ENCODE results near the gene SSTR3.
"Not testable (repeated sequence)": the region's sequence is repeated elsewhere in the genome, so short reads cannot be mapped to it uniquely, and the experiment has no call there.

Gene SSTR3

GRCh38 chr22:37212174-37212906, at the start of gene SSTR3:
Gene SSTR3, minus strand, starts transcription at chr22:37212477. Its CDS starts 4,674 bp downstream, at chr22:37207803.
- DNase-seq (ENCODE audit: low read depth): no peak

DNA sequence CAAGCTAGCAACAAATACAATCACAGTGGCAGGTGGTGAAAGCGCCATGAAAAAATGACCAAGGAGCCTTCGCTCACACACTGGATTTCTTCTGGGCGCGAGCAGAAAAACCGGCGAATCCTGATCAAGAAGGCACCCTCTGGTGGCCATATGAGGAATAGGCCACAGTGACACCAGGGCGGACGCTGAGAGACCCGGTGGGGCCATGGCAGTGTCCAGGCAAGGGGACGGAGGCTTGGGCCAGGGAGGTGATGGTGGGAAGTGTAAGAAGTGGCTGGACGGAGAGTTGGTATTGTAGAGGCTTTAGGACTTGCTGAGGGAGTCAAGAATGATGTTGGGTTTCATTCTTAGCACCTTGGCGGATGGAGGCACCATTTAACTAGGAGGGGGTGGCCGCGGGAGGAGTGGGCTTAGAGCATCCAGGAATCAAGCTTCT, 48.6 kb upstream of the SSTR3 start:
- no peak for DNase-seq (ENCODE audit: low read depth)

DNA sequence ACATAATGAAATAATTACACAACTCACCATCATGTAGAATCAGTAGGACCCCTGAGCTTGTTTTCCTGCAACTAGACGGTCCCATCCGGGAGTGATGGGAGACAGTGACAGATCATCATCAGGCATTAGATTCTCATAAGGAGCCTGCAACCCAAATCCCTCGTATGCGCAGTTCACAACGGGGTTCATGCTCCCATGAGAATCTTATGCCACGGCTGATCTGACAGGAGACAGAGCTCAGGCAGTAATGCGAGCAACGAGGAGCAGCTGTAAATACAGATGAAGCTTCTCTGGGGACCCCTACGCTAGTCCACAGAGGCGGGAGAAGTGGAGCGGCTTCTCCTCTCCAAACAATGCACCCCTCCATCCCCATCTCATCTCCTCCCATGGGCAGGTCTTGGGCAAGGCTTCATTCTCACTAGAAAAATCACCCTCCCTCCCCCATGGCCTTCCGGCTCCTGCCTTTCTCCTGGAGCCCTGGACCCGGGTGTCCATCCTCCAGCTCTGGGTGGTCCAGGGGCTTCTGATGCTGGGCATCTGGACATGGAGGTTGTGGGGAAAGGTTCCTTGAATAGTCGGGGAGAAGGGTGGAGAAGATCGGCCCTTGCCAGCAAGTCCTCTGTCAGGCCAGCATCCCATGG, 48.0 kb upstream of the SSTR3 start:
- no peak for DNase-seq (ENCODE audit: low read depth)

DNA sequence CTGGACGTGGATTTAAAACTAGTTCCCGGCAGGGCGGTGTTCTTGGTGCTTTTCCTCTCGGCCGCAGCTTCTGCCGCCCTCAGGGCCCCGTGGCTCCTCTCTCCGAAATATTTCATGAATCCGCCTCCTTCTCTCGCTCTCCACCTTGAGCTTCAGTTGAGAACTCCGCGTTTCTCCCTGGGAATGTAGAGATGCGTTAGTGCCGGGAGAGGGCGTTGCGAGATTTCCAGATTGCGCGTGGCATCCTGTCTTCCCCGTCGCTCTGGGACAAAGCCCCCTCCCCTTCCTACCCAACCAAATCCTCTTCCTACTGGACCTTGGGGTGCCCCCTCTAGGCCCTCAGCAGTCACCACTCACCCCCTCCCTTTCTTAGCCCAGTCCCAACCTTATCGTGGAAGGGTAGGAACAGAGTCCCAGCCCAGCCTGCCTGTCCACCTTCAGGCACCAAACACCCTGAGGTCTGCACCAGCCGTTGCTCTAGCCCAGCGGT, 47.3 kb upstream of the SSTR3 start:
- DNase-seq (ENCODE audit: low read depth): no peak

- DNase-seq (ENCODE audit: low read depth): no peak
These were observed 46.6 kb upstream of the SSTR3 start for GRCh38 chr22:37258753-37259401.

- DNase-seq (ENCODE audit: low read depth): no peak
These were observed 45.9 kb upstream of the SSTR3 start for GRCh38 chr22:37258005-37258752.

GRCh38 chr22:37256075-37256726, 43.9 kb upstream of the SSTR3 start:
- DNase-seq (ENCODE audit: low read depth): no peak

DNA sequence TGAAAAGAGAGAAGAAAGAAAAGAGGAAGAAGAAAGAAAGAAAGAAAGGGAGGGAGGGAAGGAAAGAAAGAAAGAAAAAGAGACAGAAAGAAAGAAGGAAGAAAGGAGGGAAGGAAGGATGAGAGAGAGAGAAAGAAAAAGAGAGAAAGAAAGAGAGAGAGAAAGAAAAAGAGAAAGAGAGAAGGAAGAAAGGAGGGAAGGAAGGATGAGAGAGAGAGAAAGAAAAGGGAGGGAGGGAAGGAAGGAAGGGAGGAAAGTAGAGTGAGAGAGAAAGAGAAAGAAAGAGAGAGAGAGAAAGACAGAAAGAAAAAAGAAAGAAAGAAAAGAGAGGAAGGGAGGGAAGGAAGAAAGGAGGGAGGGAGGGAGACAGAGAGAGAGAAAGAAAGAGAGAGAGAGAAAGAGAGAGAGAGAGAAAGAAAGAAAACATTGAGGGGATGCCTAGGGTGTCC, 43.3 kb upstream of the SSTR3 start:
- no peak for DNase-seq (ENCODE audit: low read depth)

GRCh38 chr22:37254867-37255233, 42.6 kb upstream of the SSTR3 start:
- DNase-seq (ENCODE audit: low read depth): no peak

GRCh38 chr22:37254209-37254866, 42.1 kb upstream of the SSTR3 start:
- peak; percentile 56 for DNase-seq (ENCODE audit: low read depth)

DNA sequence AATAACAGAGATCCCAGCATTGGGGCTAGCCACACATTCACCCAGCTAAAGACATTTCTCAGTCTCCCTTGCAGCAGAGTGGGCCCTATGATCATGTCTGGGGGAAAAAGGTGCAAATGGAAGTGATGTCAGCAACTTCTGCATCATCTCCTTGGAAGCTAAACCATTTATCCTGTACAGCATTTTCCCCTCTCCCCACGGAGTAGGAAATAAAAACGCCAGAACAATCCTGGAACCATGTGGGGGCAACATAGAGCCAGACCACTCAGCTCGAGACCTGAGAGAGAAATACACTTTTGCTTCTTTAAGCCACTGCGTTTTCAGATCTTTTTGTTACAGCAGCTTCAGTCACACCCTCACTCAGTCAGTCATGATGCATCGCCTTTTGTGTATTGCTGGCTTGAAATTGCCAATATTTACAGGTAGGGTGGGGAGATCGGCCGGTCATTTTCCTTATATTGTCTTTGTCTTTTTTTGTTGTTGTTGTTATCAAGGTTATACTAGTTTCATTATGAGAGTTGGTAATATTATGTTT, 40.9 kb upstream of the SSTR3 start:
- no peak for DNase-seq (ENCODE audit: low read depth)

DNA sequence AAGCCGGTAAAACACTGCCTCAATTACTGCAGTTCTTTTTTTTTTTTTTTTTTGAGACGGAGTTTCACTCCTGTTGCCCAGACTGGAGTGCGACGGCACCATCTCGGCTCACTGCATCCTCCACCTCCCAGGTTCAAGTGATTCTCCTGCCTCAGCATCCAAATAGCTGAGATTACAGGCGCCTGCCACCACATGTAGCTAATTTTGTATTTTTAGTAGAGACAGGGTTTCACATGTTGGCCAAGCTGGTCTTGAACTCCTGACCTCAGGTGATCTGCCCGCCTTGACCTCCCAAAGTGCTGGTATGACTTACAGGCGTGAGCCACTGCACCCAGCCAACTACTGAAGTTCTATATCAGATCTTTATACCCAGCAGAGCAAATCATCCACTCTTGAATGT, 39.6 kb upstream of the SSTR3 start:
- DNase-seq (ENCODE audit: low read depth): not testable (repeated sequence)

- DNase-seq (ENCODE audit: low read depth): no peak
These were observed 37.7 kb upstream of the SSTR3 start for GRCh38 chr22:37249986-37250385.

DNA sequence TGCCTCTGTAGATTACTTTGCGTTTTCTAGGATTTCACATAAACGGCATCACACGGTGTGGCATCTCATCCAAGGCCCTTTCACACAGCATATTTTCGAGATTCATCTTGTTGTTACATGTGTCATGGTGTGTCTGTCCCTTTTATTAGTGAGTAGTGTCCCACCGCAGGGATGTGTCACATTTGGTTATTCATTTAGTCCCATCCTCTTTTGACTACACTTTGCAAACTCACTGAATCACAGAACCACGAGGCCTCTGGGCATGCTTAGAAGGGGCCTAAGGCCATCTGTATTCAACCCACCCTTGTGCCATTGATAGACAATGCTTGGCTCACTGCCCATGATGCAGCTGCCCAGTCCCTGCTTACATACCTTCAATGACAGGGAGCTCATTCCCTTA, 36.0 kb upstream of the SSTR3 start:
- DNase-seq (ENCODE audit: low read depth): no peak

- no peak for DNase-seq (ENCODE audit: low read depth)
These were observed 33.5 kb upstream of the SSTR3 start for GRCh38 chr22:37245740-37246139.

GRCh38 chr22:37244922-37245722, 32.8 kb upstream of the SSTR3 start:
- DNase-seq (ENCODE audit: low read depth): no peak

GRCh38 chr22:37244114-37244921, 32.0 kb upstream of the SSTR3 start, which contains the start of gene RAC2:
Gene RAC2, minus strand, starts transcription at chr22:37244269. Its CDS starts 121 bp downstream, at chr22:37244148.
- no peak for DNase-seq (ENCODE audit: low read depth)

DNA sequence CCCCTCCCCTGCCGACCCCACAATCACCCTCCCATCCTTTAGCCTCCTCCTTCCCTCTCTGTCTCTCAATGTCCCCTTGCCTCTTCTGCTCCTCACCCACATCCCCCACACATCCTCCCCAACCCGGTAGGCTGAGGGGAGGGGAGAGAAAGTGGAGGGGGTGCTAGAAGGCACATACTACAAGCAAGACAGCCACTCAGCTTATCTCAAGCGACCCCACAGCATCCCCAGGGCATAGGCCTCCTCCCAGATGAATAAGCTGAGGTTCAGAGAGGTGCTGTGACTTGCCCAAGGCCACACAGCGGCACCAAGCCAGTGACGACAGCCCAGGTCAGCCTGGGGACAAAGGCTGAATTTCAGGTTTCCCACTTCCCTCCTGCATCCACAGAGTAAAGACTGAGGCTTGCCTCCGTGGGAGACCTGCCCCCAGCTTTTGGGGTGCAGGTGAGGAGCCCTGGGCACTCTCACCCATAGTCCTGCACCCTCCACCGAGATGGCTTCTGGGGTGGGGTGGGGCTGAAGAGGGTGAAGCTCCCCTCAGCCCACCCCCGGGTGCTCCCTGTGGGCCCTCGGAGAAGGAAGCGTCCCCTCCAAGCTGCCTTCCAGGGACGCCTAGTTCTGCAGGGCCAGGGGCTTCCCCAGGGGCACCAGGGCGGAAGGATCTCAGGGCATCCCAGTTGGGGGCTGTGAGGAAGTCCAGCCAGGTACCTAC, 31.3 kb upstream of the SSTR3 start:
- no peak for DNase-seq (ENCODE audit: low read depth)
